Smooth muscle cell (in vitro differentiated cells): ENCODE data around the gene CCDC184. TPM values are rescaled to one million over a fixed set of nuclear protein-coding genes. Genes with fewer than 3 reads are reported as not detected.

ENCODE experiments used
- DNase-seq: peaks from one replicate; lab custom pipeline; 2025; ENCODE audit not compliant: unreplicated experiment; lab: John Stamatoyannopoulos, UW
- H2AFZ ChIP-seq: fragments of 200-600 bp; sonication (generic); 2 replicates; pipeline ENCODE4 v1.6.0; 2016; ENCODE audit warnings: antibody characterized with exemption, low read depth, mild to moderate bottlenecking
- H3F3A ChIP-seq: fragments of 200-600 bp; sonication (generic); 2 replicates; pipeline ENCODE4 v1.6.0; 2017; ENCODE audit warnings: antibody characterized with exemption, low read depth
- H3K27ac ChIP-seq: fragments of 200-600 bp; sonication (generic); 2 replicates; pipeline ENCODE4 v1.5.1; 2016; ENCODE audit warnings: low read depth, mild to moderate bottlenecking
- H3K27me3 ChIP-seq: fragments of 200-600 bp; sonication (generic); 2 replicates; pipeline ENCODE4 v1.6.1; 2016; ENCODE audit warnings: low read depth, mild to moderate bottlenecking
- H3K36me3 ChIP-seq: fragments of 200-600 bp; sonication (generic); 2 replicates; pipeline ENCODE4 v1.5.1; 2016; ENCODE audit warnings: low read depth
- H3K4me1 ChIP-seq: fragments of 200-600 bp; sonication (generic); 2 replicates; pipeline ENCODE4 v1.5.1; 2016; ENCODE audit warnings: low read depth
- H3K4me2 ChIP-seq: fragments of 200-600 bp; sonication (generic); 2 replicates; pipeline ENCODE4 v1.6.0; 2016; ENCODE audit warnings: mild to moderate bottlenecking
- H3K4me3 ChIP-seq: fragments of 200-600 bp; sonication (generic); 2 replicates; pipeline ENCODE4 v1.5.1; 2016; ENCODE audit warnings: mild to moderate bottlenecking
- H3K79me2 ChIP-seq: fragments of 200-600 bp; sonication (generic); 2 replicates; pipeline ENCODE4 v1.6.0; 2016; ENCODE audit warnings: low read depth, mild to moderate bottlenecking
- H3K9ac ChIP-seq: fragments of 200-600 bp; sonication (generic); 2 replicates; pipeline ENCODE4 v1.6.0; 2016; ENCODE audit warnings: low read depth
- H3K9me3 ChIP-seq: fragments of 200-600 bp; sonication (generic); replicated peaks from 2 replicates; pipeline ENCODE4 v1.5.1; 2016; ENCODE audit warnings: low read depth
- H4K20me1 ChIP-seq: fragments of 200-600 bp; sonication (generic); 2 replicates; pipeline ENCODE4 v1.6.0; 2016; ENCODE audit warnings: low read depth
- WGBS: methylation state at CpG from one replicate; pipeline ENCODE4 v1.1.7; 2016; ENCODE audit warnings: low lambda C conversion rate; 5-methylcytosine and 5-hydroxymethylcytosine counted together
- polyA plus RNA-seq: library from polyadenylated mRNA; unstranded; fragments of >200 nt; fragmentation: Nextera tagmentation; extraction: Ambion mirVana; gene quantifications from 2 replicates; pipeline ENCODE4 v1.2.1, GENCODE V29; 2016
- total RNA-seq: library from RNA; depleted of rRNA; stranded (reverse); fragments of >200 nt; gene quantifications from 2 replicates; pipeline ENCODE4 v1.2.3, GENCODE V29; 2014
- TF ChIP-seq, protein P1 (sequence below): fragments of 200-600 bp; sonication (generic); IDR thresholded peaks from 2 replicates; pipeline ENCODE4 v1.5.1; 2017; ENCODE audit warnings: borderline replicate concordance, mild to moderate bottlenecking, antibody characterized with exemption; ENCODE audit not compliant: insufficient read depth, poor library complexity, severe bottlenecking

Gene CCDC184
- total and polyA plus RNA-seq, 2 experiments from 2014 or later: 23.7 to 74.1 TPM

DNA sequence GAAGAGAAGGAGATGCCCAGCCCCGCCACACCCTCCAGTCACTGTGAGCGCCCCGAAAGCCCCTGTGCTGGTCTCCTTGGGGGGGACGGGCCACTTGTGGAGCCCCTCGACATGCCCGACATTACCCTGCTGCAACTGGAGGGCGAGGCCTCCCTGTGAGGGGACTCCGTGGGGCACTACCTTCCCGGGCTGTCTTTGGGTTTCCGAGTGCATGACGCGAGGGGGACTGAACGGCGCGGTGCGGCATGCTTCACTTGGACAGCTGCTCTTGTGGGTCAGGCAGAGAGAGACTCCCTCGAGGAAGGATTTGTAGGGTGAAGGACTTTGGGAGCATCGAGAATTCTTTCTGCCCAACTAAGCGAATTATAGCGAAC is 1.1 kb downstream of the CCDC184 start:
- no peak for DNase-seq
- Histone ChIP-seq H3F3A (peaks cover 9% of the 10 kb centered on the region), H3K9ac (peak overlapping the region; percentile 68), H4K20me1 (peaks cover 11% of the 10 kb centered on the region), H3K4me2 (peak overlapping the region; percentile 90), H3K27ac (no peak overlapping the region), H3K4me3 (peak overlapping the region; percentile 80), H2AFZ (peak overlapping the region; percentile 84), H3K4me1 (peaks cover 8% of the 10 kb centered on the region), H3K79me2 (peaks cover 39% of the 10 kb centered on the region), H3K36me3 (no peaks in the 10 kb centered on the region), H3K9me3 (no peaks in the 10 kb centered on the region), H3K27me3 (peaks cover 13% of the 10 kb centered on the region)
- TF ChIP-seq, protein P1, sequence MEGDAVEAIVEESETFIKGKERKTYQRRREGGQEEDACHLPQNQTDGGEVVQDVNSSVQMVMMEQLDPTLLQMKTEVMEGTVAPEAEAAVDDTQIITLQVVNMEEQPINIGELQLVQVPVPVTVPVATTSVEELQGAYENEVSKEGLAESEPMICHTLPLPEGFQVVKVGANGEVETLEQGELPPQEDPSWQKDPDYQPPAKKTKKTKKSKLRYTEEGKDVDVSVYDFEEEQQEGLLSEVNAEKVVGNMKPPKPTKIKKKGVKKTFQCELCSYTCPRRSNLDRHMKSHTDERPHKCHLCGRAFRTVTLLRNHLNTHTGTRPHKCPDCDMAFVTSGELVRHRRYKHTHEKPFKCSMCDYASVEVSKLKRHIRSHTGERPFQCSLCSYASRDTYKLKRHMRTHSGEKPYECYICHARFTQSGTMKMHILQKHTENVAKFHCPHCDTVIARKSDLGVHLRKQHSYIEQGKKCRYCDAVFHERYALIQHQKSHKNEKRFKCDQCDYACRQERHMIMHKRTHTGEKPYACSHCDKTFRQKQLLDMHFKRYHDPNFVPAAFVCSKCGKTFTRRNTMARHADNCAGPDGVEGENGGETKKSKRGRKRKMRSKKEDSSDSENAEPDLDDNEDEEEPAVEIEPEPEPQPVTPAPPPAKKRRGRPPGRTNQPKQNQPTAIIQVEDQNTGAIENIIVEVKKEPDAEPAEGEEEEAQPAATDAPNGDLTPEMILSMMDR: no peak
- WGBS: 13% methylated on average over 20 of the region's 20 CpGs

- Histone ChIP-seq H3K4me2 (peak overlapping the region; percentile 90), H4K20me1 (peaks cover 11% of the 10 kb centered on the region), H3K4me1 (peaks cover 8% of the 10 kb centered on the region), H3K9ac (no peak overlapping the region), H3K27ac (no peak overlapping the region), H3K4me3 (peak overlapping the region; percentile 80), H3K9me3 (no peaks in the 10 kb centered on the region), H3F3A (peaks cover 9% of the 10 kb centered on the region), H2AFZ (no peak overlapping the region), H3K79me2 (peaks cover 39% of the 10 kb centered on the region), H3K36me3 (no peaks in the 10 kb centered on the region), H3K27me3 (peaks cover 9% of the 10 kb centered on the region)
- DNase-seq: peak; percentile 22
- WGBS: 49% methylated on average over 10 of the region's 10 CpGs
- TF ChIP-seq, protein P1: no peak
Observed at GRCh38 chr12:48185181-48185919, 1.9 kb downstream of the CCDC184 start.

- H2AFZ ChIP-seq: no peak overlapping the region
- peak overlapping the region; percentile 90 for H3K4me2 ChIP-seq
- H3K9ac ChIP-seq: no peak overlapping the region
- H4K20me1 ChIP-seq: peaks cover 11% of the 10 kb centered on the region
- DNase-seq: no peak
- H3K4me3 ChIP-seq: no peak overlapping the region
- H3K27me3 ChIP-seq: no peaks in the 10 kb centered on the region
- TF ChIP-seq, protein P1: no peak
- 78% methylated on average over 10 of the region's 10 CpGs for WGBS
- H3K9me3 ChIP-seq: no peaks in the 10 kb centered on the region
- peaks cover 39% of the 10 kb centered on the region for H3K79me2 ChIP-seq
- H3K36me3 ChIP-seq: no peaks in the 10 kb centered on the region
- peak overlapping the region; percentile 29 for H3K27ac ChIP-seq
- peaks cover 17% of the 10 kb centered on the region for H3F3A ChIP-seq
- H3K4me1 ChIP-seq: peaks cover 6% of the 10 kb centered on the region
Observed at GRCh38 chr12:48187916-48188695, 4.7 kb downstream of the CCDC184 start.
